Limb (tissue), 2 donors: ENCODE results near the gene SLC22A12.
"Not testable (repeated sequence)": the region's sequence is repeated elsewhere in the genome, so short reads cannot be mapped to it uniquely, and the experiment has no call there.

Source experiments
- DNase-seq, 2 donors: peaks; one replicate each; pipeline ENCODE4 v3.0.0-alpha.2; 2016; ENCODE audit errors: extremely low spot score in 2 of 2

Gene SLC22A12

GRCh38 chr11:64585150-64585549 lies 5.9 kb upstream of the SLC22A12 start:
- no peak for DNase-seq

- DNase-seq: no peak
These were observed 4.7 kb upstream of the SLC22A12 start for GRCh38 chr11:64586366-64586765.

GRCh38 chr11:64588701-64589100 lies 2.3 kb upstream of the SLC22A12 start:
- DNase-seq: no peak

GRCh38 chr11:64591257-64592233 lies 525 bp downstream of the SLC22A12 start:
- no peak for DNase-seq

GRCh38 chr11:64592234-64592615 lies 1.2 kb downstream of the SLC22A12 start:
- no peak for DNase-seq

- DNase-seq: no peak
These were observed 1.6 kb downstream of the SLC22A12 start for GRCh38 chr11:64592656-64593055.

GRCh38 chr11:64593156-64594105 lies 2.4 kb downstream of the SLC22A12 start:
- DNase-seq: no peak

GRCh38 chr11:64594159-64594939 lies 3.3 kb downstream of the SLC22A12 start:
- DNase-seq: no peak

GRCh38 chr11:64595922-64596321 lies 4.9 kb downstream of the SLC22A12 start:
- not testable (repeated sequence) for DNase-seq

GRCh38 chr11:64597671-64598101 lies 6.7 kb downstream of the SLC22A12 start:
- DNase-seq: no peak

GRCh38 chr11:64598106-64598796 lies 7.2 kb downstream of the SLC22A12 start:
- no peak for DNase-seq

- DNase-seq: no peak
These were observed 8.0 kb downstream of the SLC22A12 start for GRCh38 chr11:64598797-64599697.

- DNase-seq: no peak
These were observed 8.7 kb downstream of the SLC22A12 start for GRCh38 chr11:64599698-64600211.

- DNase-seq: no peak
These were observed 9.4 kb downstream of the SLC22A12 start for GRCh38 chr11:64600281-64600992.

GRCh38 chr11:64601605-64602465 lies 10.8 kb downstream of the SLC22A12 start:
- DNase-seq: no peak

- DNase-seq: no peak
These were observed 11.5 kb downstream of the SLC22A12 start for GRCh38 chr11:64602466-64603070.

GRCh38 chr11:64603411-64604110 lies 12.5 kb downstream of the SLC22A12 start:
- no peak for DNase-seq
